GM19395 (cell line): Measurements from ENCODE around the gene CASP14.
"Not testable (repeated sequence)": the region's sequence is repeated elsewhere in the genome, so short reads cannot be mapped to it uniquely, and the experiment has no call there.

Experiments used
- ATAC-seq: cut with Tn5 transposase; IDR thresholded peaks from one replicate; pipeline ENCODE4 v1.9.1; 2021; ENCODE audit warnings: mild to moderate bottlenecking, moderate library complexity; ENCODE audit not compliant: unreplicated experiment

The CASP14 gene

GRCh38 chr19:15070386-15070785, 21.1 kb downstream of the CASP14 start:
- not testable (repeated sequence) for ATAC-seq

DNA sequence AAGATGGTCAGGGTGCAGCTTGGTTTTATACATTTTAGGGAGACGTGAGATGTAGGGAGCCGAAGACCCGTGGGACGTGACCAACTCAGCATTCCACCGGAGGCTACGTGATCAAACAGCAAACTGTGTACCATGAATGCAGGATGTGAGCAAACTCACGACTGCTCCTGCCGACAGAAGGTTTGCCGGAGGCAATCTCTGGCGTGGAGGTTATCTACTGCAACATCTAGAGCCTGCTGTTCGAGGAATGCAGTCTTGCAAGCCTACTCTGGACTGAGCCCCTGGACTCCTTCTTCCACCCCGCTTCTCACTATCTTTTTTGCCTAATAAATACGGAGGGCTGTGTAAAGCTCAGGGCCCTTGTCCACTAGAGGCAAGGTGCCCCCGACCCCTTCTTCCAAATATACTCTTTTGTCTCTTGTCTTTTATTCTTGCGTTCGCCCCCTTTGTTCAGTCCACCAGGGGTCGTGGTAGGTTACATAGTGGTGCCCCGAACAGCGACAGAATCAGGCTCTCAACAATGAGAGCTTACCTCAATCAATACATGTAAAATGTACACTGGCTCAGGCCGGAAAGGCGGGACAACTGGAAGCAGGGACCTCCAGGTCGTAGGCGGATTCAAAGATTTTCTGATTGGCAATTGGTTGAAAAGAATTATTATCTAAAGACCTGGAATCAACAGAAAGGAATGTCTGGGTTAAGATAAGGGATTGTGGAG, 23.8 kb downstream of the CASP14 start:
- no peak for ATAC-seq

DNA sequence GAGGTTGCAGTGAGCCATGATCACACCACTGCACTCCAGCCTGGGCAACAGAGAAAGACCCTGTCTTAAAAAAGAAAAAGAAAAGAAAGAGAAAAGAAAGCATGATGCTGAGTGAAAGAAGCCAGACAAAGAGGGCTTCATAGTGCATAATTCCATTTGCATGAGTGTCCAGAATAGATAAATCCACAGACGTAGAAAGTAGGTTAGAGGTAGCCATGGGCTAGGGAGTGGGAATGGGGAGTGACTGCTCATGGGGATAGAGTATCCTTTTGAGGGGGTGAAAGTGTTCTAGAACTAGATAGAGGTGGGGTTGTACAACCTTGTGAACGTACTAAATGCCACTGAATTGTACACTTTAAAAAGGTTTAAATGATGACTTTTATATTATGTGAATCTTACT, 25.1 kb downstream of the CASP14 start:
- no peak for ATAC-seq

DNA sequence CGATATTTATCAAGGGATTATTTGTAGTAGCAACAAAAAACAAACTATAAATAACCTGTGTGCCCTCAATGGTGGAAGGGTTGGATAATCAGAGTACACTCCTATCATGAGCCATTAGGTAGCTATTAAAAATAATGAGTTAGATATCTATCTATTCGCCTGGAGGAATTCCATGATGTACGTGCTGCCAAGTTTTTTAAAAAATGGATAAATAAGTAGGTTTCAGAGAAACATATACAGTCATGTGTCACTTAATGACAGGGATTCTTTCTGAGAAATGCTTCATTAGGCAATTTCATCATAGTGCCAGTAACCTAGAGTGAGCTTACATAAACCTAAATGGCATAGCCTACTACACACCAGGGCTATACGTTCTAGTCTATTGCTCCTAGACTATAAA, 26.5 kb downstream of the CASP14 start:
- no peak for ATAC-seq

DNA sequence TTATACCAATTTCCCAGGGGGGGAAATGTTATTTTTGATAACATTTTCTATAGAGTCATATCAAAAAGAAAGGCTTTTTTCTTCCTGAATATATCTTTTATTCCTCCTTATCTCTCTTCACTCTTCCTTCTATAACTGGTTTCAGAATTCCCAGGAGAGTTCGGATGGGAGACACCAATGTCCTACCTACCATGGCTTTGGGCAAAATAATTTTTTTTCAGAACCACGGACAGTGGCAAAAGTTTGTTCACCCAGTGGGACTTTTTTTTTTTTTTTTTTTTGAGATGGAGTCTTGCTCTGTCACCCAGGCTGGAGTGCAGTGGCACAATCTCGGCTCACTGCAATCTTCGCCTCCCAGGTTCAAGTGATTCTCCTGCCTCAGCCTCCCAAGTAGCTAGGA, 30.7 kb downstream of the CASP14 start:
- not testable (repeated sequence) for ATAC-seq

DNA sequence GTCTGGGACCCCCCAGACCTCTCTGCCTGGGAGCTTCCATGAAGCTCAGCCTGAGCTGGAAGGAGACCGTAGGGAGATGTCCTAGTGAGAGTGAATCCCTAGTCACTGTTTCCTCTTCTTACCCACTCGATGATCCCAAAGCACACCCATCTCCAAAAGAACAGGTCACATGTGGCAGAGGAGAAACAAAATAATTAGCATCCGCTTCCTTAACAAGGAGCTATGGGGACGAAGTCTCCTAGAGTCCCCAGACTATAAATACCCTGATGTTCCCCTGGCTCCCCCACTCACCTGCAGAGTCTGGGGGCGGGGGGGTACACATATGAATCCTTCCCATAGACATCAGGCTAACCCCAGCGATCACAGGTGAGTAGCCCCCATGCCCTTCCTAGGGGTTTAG, 32.6 kb downstream of the CASP14 start, which contains the start of gene OR1I1:
OR1I1 (plus strand) TSS at position 301 of the 400 bp plus-strand sequence. CDS start 4,855 bp downstream, outside the sequence.
- no peak for ATAC-seq

- ATAC-seq: no peak
These were observed 37.9 kb downstream of the CASP14 start for GRCh38 chr19:15087182-15087581.

DNA sequence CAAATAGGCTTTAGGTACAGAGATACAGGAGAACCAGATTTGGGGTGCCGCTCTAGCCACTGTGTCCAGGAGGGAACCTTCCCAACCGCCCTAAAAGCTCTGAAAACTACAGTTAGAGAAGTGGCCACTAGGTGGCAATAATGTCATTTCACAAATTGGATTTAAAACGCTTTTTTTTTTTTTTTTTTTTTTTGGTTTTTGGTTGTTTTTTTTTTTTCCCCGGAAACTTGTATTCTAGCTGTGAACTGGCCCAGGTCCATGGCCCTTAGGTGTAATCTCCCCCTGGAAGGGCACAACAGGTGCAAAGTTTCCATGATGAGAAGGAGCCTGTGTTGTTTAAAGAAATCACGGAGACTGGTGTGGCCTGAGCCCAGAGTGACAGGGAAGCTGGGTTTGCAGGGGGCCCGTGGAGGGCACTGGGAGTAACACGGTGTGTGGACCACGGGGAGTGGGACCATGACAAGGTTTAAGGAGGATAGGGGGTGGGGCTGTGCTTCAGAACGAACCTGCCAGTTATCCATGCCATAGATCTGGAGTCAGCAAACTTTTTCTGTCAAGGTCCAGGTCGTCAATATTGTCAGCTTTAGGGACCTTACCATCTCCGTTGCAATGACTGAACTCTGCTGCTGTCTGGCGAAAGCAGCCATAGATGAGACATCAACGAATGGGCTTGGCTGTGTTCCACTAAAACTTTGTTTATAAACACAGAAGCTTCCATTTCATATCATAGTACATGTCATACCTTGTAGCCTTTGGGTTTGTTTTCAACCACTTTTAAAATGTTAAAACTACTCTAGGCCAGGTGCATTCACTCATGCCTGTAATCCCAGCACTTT, 42.9 kb downstream of the CASP14 start:
- ATAC-seq: no peak

- ATAC-seq: no peak
These were observed 43.7 kb downstream of the CASP14 start for GRCh38 chr19:15093001-15093400.

DNA sequence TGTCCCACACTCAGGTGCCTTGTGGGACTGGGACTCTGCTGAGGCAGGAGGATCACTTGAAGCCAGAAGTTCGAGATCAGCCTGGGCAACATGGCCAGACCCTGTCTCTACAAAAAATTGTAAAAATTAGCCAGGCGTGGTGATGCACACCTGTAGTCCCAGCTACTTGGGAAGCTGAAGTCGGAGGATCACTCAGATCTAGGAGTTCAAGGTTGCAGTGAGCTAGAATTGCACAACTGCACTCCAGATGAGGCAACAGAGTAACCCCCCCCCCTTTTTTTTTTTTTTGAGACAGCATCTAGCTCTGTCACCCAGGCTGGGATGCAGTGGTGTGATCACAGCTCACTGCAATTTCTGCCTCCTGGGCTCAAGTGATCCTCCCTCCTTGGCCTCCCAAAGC, 46.9 kb downstream of the CASP14 start:
- ATAC-seq: no peak

DNA sequence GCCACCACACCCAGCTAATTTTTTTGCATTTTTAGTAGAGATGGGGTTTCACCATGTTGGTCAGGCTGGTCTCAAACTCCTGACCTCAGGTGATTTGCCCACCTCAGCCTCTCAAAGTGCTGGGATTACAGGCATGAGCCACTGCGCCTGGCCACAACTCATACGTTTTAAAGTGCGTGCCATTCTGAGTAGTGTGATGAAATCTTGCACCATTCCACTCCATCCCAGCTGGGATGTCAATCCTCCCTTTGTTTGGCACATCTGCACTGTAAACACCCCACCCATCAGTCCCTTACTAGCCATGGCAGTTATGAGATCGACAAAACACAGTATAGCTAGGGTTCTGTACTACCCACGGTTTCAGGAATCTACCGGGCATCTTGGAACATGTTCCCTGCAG, 48.7 kb downstream of the CASP14 start:
- ATAC-seq: not testable (repeated sequence)

- no peak for ATAC-seq
These were observed 49.2 kb downstream of the CASP14 start for GRCh38 chr19:15098460-15098859.

DNA sequence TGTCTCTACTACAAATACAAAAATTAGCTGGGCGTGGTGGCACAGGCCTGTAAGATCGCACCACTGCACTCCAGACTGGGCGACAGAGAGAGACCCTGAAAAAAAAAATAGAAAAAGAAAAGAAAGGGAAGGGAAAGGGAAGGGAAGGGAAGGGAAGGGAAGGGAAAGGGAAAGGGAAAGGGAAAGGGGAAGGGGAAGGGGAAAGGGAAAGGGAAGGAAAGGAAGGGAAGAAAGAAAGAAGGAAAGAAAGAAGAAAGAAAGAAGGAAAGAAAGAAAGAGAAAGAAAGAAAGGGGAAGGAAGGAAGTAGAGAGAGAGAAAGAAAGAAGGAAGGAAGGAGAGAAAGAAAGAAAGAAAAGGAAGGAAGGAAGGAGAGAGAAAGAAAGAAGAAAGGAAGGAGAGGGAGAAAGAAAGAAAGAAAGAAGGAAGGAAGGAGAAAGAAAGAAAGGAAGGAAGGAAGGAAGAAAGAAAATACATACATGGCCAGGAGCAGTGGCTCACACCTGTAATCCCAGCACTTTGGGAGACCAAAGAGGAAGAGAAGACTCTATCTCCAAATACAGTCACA, 49.8 kb downstream of the CASP14 start:
- no peak for ATAC-seq

- no peak for ATAC-seq
These were observed 52.3 kb downstream of the CASP14 start for GRCh38 chr19:15101479-15102082.

DNA sequence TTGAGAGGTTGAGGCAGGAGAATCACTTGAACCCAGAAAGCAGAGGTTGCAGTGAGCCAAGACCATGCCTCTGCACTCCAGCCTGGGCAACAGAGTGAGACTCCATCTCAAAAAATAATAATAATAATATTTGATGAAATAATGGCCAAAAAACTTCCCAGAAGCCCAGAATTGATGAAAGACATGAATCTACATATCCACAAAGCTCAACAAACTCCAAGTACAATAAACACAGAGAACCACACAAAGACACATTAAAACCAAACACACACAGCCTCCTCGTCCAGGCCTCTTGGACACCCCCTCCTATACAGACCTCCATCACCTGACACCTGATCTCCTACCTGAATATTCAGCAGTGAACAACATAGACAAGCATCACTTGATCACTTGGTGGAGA, 54.7 kb downstream of the CASP14 start:
- ATAC-seq: no peak

DNA sequence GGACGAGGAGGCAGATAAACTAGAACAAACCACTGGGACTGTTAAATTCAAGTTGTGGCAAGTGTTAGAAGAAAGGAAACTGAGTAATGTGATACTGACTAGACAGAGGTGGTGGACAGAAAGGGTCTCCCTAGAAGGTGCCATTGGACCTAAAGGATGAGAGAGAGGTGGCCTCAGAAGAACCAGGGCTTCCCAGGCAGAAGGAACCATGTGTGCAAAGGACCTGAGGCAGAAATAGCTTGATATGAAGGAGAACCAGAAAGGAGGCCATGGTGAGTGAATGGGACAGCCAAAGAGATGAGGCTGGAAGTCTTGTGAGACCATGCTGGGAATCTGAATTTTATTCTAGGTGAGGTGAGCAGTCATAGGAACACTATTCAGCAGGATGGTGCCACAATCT, 55.1 kb downstream of the CASP14 start:
- no peak for ATAC-seq

DNA sequence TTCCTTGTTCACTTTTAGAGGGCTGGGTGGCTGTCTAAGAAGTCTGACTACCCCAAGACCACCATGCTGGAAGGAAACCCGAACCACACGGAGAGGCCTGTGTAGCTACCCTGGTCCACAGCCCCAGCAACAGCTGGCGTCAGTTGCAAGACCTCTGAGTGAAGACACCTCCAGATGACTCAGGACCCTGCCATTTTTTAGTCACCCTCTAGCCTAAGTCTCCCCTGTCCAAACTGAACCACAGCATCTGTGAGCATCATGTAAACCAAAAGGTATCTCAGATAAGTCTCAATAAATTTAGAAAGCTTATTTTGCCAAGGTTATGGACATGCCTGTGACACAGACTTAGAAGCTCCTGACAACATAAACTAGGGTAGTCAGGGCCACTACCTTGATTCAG, 55.8 kb downstream of the CASP14 start:
- ATAC-seq: no peak

DNA sequence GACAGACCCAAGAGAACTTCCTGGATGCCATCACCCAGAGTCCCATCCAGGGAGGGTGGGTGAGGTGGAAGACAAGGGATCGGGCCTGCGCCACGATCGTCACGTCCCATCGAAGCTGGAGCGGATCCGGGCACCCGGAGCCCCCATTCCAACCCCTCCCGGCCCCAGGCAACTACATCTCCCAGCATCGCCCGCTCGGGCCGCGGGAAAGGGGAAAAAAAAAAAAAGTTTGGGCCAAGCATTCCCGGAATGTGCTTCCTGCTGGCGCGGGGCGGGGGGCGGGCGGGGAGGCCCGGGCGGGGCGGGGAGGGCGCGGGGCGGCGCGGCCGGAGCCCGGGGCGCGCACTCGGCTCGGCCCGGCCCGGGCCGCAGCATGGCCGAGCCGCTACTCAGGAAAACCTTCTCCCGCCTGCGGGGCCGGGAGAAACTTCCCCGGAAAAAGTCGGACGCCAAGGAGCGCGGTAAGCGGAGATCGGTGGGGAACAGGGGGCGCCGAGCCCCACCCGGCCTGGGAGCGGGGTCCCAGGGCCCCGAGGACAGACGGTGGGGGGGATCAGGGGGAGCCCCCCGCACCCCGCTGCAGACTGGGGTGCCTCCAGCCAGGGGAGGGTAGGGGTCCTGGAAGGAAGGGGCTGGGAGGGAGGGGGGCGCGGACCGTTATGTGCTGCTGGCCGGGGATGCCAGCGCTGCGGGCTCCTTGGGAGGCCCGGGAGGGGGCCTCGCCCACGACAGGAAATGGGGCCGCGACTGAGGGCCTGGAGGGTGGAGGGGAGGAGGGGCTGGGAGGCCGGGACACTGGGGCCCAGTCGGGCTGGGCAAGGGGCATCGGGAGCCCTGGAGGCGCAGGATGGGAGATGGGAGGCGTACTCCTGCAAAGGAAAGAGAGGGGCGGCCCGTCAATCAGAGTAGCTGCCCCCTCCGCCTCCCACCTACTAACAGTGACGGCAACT, 58.1 kb downstream of the CASP14 start, which contains the start of gene SYDE1:
SYDE1 (plus strand) TSS at position 341 of the 950 bp plus-strand sequence; CDS start at position 374, 33 bp downstream.
- no peak for ATAC-seq
